H1 (cell line): ENCODE measurements around the gene ZNF30. TPM values are rescaled to one million over a fixed set of nuclear protein-coding genes. Genes with fewer than 3 reads are reported as not detected.
A peak's percentile ranks its signal among the peaks of the same experiment; 100 is the strongest.

Experiments
- ASH2L ChIP-seq: fragments of 200-600, 300-600 bp; sonication (generic); IDR thresholded peaks from one replicate; pipeline ENCODE4 v1.7.1; 2017; ENCODE audit warnings: low read length
- CEBPB ChIP-seq: IDR thresholded peaks from 2 replicates; pipeline ENCODE4 v1.6.1; 2012; ENCODE audit warnings: low read depth, low read length
- GTF2F1 ChIP-seq: IDR thresholded peaks from 2 replicates; pipeline ENCODE4 v1.6.1; 2012; ENCODE audit warnings: low read depth, low read length, improper control_type of control experiment, borderline replicate concordance
- KDM4A ChIP-seq: IDR thresholded peaks from one replicate; pipeline ENCODE4 v1.7.1; 2012; ENCODE audit warnings: low read depth, mild to moderate bottlenecking, moderate library complexity, low read length, inconsistent platforms; ENCODE audit not compliant: severe bottlenecking
- NANOG ChIP-seq: IDR thresholded peaks from 2 replicates; pipeline ENCODE4 v1.6.1; 2011; ENCODE audit warnings: low read length, low read depth, mild to moderate bottlenecking, inconsistent platforms; ENCODE audit not compliant: insufficient read depth, poor library complexity, severe bottlenecking
- RXRA ChIP-seq: IDR thresholded peaks from 2 replicates; pipeline ENCODE4 v1.6.1; 2011; ENCODE audit warnings: low read depth, mild to moderate bottlenecking, low read length, moderate library complexity; ENCODE audit not compliant: insufficient read depth
- polyA plus RNA-seq, 7 experiments: library from polyadenylated mRNA; depleted of rRNA in 3 of 7; stranded (reverse) in 5 of 7; unstranded in 2 of 7; fragments of >200 nt in 5 of 7; fragments of 200-250 nt in 2 of 7; gene quantifications; 1 replicate in 5 of 7; 2 replicates in 1 of 7; 4 replicates in 1 of 7; pipeline versions ENCODE4 v1.2.1 to v1.2.3, GENCODE V29; 2011 to 2013; ENCODE audit warnings: missing spikeins in 2 of 7, mixed read lengths in 2 of 7
- total RNA-seq: library from RNA; stranded (reverse); fragmentation: NEBNext Ultra II Directional; extraction: Animal tissue kit (Norgen Biotek cat#: 25700); gene quantifications from 2 replicates; pipeline ENCODE4 v1.2.1, GENCODE V29; 2021

ZNF30 gene
- total and polyA plus RNA-seq, 2 of the 8 experiments (the other 6 are each of a cell fraction or from before 2014, with no cell fraction given): 2.0 to 4.7 TPM

GRCh38 chr19:34963573-34964406 lies 37.1 kb downstream of the ZNF30 start, which contains the start of gene ZNF792 (continued):
- TF ChIP-seq CEBPB (no peak), KDM4A (peak; percentile 76), NANOG (no peak), GTF2F1 (no peak), RXRA (no peak), ASH2L (peak; percentile 86)
